GOT3 (cell line): Measurements from ENCODE around the gene MTMR12.

Experiments
- DNase-seq: peaks from one replicate; lab custom pipeline; 2025; ENCODE audit warnings: mixed read lengths; lab: John Stamatoyannopoulos, UW

Gene MTMR12, protein sequence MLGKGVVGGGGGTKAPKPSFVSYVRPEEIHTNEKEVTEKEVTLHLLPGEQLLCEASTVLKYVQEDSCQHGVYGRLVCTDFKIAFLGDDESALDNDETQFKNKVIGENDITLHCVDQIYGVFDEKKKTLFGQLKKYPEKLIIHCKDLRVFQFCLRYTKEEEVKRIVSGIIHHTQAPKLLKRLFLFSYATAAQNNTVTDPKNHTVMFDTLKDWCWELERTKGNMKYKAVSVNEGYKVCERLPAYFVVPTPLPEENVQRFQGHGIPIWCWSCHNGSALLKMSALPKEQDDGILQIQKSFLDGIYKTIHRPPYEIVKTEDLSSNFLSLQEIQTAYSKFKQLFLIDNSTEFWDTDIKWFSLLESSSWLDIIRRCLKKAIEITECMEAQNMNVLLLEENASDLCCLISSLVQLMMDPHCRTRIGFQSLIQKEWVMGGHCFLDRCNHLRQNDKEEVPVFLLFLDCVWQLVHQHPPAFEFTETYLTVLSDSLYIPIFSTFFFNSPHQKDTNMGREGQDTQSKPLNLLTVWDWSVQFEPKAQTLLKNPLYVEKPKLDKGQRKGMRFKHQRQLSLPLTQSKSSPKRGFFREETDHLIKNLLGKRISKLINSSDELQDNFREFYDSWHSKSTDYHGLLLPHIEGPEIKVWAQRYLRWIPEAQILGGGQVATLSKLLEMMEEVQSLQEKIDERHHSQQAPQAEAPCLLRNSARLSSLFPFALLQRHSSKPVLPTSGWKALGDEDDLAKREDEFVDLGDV

DNA sequence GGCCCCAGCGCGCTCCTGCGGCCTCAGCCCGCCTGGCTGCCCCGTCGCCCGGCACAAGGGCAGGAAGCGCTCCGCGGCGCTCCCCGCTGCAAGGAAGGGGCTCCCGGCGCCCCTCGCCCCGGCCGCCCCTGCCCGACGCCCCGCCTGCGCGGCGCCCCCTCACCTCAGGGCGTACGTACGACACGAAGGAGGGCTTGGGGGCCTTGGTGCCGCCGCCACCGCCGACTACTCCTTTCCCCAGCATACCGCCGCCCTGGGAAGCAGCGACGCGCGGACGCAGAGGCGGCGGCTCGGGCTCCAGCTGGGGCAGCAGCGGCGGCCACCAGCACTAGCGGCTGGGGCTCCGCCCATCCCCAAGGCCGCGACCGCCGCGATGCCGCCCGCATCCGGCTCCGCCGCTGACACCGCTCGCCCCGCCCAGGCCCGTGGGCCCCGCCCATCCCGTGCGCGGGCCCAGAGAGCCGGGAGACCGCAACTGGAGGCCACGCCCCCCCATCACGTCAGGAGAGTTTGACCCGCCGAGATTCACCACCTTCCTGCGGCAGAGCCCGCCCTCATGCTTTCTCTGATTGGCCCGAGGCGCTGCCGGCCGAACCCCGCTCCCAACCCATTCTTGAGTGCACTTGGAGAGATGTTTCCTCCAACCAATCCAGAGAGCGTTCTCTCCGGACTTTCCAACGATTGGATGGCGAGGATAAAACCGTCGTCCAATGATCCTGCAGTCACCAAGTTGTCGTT is at the start of gene MTMR12:
Gene MTMR12 (minus strand): TSS at position 345 of the 738 bp plus-strand sequence. CDS start 101 bp downstream, at position 244.
- peak; percentile 97 for DNase-seq

DNA sequence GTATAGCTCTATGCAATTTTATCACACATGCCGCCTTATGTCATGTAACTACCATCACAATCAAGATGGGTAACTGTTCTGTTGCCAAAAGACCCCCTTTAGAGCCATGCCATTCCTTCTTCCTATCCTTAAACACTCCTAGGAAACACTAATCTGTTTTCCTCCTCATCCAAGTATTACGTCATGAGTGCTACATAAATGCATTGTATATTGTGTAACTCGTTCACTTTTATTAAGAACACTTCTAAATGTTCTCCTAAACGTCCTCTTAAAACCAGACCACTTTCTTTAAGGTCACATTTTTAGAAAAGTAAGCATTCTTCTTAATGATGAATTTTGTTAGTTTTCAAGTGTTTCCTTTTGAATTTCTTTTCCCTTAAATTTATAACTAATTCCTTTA is 49.8 kb upstream of the MTMR12 start:
- DNase-seq, result no peak

DNA sequence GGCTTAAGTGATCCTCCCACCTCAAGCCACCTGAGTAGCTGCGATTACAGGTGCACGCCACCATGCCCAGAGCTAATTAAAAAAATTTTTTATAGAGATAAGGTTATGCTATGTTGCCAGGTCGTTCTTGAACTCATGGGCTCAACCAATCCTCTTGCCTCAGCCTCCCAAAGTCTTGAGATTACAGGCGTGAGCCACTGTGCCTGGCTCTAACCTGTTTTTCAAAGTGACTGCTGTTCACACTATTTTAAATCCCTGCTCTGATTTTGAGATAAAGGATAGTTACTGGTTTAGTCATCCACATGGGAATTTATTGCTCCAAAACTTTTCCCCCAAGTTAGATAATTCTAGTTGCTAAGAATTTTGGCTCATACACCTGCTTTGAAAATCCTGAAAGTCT is 48.2 kb upstream of the MTMR12 start:
- DNase-seq, result no peak

DNA sequence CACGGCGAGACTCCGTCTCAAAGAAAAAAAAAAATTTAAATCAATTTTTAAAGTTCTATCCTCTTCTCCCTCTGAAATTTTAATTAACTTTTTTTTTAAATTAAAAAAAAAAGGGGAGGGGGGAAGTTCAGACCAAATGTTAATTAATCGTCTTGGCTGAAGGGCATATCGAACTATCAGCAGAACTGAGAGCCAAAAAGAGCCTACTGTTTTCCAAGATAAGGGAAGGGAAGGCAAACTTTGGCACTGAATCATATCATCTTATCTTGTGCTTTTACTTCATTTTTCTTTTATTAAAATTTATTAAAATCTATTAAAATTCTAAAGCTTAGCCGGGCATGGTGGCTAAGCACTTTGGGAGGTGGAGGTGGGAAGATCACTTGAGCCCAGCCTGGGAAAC is 45.9 kb upstream of the MTMR12 start:
- DNase-seq, result no peak

DNA sequence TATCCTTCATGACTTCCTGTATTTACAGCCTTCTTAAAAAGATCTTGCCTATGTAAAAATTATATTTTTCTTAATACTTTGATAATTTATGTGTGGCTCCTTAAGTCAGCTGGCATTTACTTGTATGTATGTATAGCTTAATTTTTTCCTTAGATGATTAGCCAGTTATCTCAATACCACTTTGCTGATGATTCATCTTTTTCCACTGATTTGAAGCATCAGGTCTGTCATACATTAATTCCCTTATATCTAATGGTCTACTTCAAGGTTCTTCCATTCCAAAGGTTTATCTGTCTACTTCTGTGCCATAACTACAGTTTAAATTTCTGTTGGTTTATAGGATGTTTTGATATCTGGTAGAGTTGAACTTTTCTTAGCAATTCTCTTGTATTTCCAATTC is 44.9 kb upstream of the MTMR12 start:
- DNase-seq, result no peak

DNA sequence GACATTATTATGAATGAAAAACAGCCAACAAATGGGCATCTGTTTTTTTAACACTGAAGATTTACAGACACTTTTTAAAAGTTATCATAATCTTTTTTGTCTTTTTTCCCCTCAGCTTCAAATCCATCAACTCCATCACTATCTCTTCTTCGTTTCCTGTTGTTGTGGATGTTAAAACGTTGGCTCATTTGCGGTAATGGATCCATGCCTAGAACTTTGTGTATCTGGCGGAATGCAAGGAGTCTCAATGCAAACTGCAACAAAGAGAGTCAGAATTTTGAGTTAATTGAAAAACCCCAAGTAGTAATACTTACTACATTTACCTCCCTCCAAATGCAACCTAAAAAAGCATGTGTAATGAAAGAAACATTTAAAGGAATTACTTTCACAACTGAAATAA is 42.9 kb upstream of the MTMR12 start:
- DNase-seq, result no peak

DNA sequence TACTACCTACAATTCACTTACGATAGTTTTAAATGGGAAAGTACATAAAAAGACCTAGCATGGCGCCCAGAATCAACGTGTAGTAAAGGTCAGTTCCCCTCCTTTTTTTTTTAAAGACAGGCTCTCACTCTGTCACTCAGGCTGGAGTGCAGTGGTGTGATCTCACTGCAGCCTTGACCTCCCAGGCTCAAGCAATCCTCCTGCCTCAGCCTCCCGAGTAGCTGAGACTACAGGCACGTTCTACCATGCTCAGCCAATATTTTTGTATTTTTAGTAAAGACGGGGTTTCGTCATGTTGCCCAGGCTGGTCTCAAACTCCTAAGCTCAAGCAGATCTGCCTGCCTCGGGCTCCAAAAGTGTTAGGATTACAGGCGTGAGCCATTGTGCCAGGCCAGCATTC is 40.7 kb upstream of the MTMR12 start:
- no peak for DNase-seq

DNA sequence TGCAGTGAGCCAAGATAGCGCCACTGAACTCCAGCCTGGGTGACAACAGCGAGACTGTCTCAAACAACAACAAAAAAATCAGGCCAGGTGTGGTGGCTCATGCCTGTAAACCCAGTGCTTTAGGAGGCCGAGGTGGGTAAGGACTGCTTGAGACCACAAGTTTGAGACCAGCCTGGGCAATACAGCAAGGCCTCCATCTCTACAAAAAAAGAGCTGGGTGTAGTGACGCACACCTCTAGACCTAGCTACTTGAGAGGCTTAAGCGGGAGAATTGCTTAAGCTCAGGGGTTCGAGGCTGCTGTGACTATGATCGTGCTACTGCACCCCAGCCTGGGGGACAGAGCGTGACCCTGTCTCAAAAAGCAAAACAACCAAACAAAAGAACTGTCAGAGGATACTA is 39.9 kb upstream of the MTMR12 start:
- DNase-seq, result no peak

DNA sequence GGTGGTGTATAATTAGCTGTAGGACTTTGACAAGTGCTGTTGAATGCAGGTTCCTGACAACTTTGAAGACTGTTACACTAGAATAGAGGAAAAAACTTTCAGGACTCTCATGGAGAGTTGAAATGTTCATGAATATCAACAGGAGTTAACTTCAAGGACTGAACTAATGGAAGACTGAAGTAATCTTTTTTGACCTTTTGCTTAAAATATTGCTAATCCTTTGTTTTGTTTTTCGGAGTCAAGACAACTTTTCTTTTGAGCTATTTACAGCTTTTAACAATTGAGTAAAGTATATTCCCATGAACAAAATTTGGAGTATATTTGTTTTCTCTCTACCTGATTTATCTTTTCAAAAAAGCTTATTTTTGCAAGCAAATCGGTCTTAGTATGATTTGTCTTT is 34.1 kb upstream of the MTMR12 start:
- no peak for DNase-seq

DNA sequence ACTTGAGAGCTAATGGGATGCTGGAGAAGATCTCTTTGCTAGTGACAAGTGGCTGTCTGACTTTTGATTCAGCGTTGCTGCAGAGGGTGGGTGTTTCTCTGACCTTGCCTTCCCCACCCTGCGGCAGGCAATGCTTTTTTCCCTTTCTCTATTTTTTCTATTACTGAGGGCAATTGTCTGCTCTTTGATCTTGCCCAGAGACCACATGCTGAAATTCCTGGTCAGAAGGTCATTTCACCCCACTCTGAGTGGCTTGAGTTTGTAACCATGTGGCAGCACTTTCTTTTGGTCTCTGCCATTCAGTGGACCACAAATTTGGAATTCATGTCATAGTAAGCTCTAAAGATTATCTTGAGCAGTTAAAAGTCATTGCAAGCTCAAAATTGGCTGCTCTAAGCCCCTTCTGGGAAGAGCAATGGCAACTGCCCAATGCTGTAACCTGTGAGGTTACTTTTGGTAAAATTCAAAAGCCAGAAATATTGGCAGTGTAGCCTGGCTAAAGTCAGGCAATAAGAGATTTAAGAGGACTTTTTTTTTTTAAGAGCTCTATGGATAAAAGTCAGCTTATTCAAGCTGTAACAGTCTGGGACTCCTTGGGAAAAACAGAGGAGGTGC is 30.4 kb upstream of the MTMR12 start:
- no peak for DNase-seq

DNA sequence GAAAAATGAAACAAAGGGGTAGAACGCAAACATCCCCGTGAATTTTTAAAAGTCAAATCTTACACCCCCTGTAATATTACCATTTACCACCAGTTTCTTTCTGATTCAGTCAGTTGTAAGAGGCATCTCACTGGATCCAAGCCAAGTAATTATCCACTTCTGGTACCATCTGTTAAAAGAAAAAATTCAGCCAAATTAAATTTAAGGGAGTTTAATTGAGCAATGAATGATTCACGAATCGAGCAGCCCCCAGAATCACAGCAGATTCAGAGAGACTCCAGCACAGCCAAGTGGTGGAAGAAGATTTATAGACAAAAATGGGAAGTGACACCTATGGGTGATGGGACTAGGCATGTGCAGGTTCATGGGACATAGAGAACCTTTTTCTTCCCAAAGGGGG is 29.9 kb upstream of the MTMR12 start:
- no peak for DNase-seq

DNA sequence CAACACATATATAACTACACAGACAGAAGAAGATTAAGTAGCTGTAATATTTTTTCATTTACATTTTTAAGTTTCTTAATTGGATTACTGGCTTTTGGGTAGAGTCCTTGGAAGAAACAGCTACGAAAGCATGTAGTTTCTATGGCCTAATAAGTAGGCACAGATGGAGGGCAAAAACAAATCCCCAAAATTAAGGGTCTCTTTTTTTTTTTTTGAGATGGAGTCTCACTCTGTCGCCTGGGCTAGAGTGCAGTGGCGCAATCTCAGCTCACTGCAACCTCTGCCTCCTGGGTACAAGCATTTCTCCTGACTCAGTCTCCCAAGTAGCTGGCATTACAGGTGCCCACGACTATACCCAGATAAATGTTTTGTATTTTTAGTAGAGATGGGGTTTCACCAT is 27.1 kb upstream of the MTMR12 start:
- DNase-seq, result no peak

DNA sequence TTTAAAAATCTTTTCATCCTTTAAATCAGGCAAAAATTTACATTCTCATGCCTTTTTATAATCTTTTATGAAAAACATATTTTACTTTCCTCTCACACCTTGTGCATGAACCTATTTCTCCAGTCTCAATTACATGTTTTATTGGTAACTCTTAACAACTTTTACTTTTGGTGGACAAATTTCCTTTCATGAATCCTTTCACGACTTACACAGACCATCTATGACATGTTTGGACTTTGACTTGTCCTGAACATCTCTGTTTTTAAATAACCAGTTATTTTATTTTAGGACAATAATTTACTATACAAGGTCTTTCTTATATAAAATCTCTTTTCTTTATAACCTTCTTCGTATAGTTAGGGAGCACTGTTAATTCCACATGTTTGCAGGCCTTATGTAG is 26.5 kb upstream of the MTMR12 start:
- no peak for DNase-seq

DNA sequence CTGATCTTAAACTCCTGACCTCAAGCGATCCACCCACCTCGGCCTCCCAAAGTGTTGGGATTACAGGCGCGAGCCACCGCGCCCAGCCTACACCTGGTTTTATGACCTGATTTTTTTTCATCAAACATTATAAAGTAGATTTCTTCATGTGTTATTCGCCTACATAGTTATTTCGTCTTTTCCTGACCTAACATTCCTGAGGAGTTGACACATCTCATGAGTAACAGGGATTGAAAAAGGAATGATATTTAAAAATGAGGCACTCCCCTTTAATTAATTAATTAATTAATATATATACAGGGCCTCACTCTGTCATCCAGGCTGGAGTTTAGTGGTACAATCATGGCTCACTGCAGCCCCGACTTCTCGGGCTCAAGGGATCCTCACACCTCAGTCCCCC is 20.2 kb upstream of the MTMR12 start:
- no peak for DNase-seq

DNA sequence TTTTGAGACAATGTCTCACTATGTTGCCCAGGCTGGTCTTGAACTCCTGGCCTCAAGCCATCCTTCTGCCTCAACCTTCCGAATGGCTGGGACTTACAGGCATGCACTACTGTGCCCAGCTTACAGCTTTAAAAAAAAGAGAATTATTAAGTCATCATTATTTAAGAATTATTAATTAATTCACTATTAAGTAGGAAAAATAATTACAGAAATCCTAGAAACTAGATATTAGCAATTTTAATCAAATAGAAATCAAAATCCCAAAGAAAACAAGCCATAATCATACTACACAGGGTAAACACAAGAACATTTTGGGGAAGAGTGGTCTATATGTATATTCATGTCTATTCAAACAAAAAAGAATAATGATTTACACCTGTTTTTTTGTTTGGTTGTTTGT is 19.6 kb upstream of the MTMR12 start:
- no peak for DNase-seq

DNA sequence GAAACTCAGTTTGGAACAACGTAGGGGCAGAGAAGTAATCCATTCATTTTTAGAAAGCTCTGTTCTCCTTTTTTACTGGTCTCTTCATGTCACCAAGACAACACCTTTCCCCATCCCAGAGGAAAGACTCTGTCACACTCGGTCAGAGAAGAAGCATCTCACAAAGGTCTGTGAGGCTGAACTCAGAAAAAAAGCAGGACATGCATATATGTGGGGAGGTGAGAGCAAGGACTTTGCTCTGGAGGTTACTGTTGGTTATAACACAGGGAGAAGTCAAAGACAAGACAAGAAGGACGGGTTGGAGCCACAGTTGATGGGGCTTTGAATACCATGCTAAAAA is 19.2 kb upstream of the MTMR12 start:
- no peak for DNase-seq

DNA sequence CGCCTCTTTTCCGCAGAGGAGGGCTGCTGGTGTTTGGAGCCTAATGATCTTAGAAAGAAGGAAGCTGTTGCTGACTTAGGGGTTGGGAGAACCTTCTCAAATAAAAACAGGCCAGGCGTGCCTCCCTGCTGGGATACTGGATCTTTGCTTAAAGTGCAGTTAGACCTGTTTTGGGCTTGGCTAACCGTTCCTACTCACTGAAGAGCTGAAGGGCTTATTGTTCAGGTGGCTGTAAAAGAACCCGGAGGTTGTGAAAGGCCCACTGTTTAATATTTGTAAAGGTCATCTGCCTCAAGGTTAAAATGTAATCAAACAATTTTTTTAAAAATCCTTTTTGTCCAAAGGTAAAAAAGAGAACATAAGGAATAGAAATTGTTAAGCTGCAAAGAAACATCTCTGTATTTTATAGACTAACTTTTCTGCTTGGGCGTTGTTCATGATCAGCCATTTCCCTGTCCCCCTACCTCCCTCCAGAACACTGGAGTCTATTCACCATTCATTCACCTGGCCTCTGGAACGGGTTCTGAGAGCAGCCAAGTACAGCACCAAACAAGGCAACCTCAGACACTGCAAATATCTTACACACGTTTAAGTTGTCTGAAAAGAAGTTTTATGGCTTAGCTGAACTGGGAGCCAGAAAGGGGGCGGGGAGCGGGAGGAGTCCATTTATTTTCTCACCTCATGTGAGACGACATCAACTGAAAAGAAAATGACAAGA is 18.6 kb upstream of the MTMR12 start:
- no peak for DNase-seq

DNA sequence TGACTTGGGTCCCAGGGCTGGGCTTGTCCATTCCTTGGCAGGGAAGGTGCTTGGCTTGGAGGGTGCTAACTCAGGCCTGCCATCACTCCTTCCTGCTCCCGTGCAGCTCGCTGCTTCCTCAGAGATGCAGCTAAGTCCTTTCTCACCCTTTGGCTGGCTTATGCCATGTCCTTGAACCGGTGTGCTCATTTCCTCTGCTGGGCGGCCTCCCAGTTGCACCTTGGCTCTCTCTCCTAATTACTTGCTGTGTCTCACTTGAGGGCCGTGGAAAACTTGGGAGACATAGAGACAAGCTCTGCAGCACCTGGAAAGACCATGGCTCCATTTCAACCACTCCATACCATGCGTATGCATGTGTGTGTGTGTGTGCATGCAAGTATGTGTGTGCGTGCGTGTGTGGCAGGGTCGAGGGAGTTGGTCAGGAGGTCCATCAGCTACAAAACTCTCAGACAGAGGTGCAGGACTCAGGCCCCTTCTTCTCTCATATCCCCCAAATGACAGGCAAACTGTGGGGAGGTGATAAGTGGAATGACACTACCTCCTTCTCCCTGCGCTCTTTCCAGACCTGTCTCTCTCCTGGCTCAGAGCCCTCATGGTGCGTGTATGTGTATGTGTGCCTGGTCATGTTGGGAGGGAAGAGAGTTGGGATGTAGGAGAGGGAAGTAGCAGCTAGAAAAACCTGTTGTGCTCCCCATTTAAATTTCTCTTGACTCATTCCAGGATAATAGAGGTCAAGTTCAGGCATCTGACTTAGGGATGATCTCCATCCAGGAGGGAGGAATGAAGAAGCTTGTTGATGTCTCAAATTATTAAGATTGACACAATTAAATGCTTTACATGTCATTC is 17.6 kb upstream of the MTMR12 start:
- DNase-seq, result no peak

DNA sequence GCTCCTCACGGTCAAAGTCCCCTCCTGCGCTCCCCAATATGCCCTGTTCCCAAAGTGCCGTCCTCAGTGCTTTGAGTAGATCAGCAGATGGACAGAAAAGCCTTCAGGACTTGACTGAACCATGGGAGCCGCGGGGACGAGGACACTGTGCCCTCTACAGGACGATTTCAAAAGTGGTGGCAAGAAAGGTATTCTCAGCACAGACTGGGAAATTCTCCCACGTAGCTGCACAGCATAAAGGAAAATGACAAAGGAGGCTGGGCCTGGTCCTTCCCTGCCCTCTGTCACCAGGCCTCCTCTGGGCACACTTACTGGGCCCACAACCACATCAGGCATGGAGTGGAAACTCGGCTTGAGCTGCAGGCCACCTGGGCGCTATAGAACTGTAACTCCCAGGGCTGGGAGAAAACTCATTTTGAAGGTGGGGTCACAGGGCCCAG is 16.7 kb upstream of the MTMR12 start:
- DNase-seq, result no peak

DNA sequence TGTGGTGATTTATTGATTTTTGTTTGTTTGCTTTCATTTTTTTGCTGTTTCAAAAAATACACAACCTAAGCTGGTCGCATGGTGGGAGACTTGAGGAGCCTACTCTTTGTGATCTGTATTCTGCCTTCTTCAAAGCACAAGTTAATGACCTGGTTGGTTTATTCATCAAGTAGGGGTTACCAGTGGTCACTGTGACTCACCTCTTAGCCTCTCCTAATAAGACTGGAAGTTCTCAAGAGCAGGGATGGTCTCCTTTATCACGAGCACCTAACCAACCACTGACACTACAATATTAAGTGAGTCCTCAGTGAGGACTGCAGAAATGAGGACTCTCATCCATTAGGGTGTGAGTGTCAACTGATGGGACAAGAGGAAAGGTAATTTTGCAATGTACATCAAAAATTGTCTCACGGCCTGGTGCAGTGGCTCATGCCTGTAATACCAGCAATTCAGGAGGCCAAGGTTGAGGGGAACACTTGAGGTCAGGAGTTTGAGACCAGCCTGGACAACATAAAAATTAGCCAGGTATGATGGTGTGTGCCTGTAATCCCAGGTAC is 13.6 kb upstream of the MTMR12 start:
- no peak for DNase-seq

DNA sequence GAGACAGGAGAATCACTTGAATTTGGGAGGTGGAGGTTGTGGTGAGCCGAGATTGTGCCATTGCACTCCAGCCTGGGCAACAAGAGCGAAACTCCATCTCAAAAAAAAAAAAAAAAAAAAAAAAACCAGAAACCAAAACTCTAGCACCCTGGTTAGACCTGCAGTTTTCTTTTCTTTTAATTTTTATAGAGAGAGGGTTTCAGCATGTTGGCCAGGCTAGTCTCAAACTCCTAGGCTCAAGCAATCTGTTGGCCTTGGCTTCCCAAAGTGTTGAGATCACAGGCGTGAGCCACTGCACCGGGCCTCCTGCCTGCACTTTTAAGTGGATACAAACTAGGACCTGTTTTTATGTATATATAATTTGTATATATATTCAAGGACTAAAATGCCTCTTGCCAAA is 12.9 kb upstream of the MTMR12 start:
- DNase-seq, result no peak
